ENCODE data around the gene COX4I1.

Gene COX4I1

GRCh38 chr16:85840801-85841200, 41.3 kb downstream of the COX4I1 start:
- DNase-seq (ENCODE audit: low read depth): no peak

GRCh38 chr16:85842435-85842834, 42.9 kb downstream of the COX4I1 start:
- no peak for DNase-seq (ENCODE audit: low read depth)

GRCh38 chr16:85842848-85843247, 43.4 kb downstream of the COX4I1 start:
- no peak for DNase-seq (ENCODE audit: low read depth)

GRCh38 chr16:85843471-85844168, 44.1 kb downstream of the COX4I1 start:
- no peak for DNase-seq (ENCODE audit: low read depth)

- DNase-seq (ENCODE audit: low read depth): no peak
These were observed 44.6 kb downstream of the COX4I1 start for GRCh38 chr16:85844169-85844481.

GRCh38 chr16:85844786-85845185, 45.3 kb downstream of the COX4I1 start:
- DNase-seq (ENCODE audit: low read depth): no peak

- DNase-seq (ENCODE audit: low read depth): no peak
These were observed 45.8 kb downstream of the COX4I1 start for GRCh38 chr16:85845266-85845665.

- DNase-seq (ENCODE audit: low read depth): no peak
These were observed 47.0 kb downstream of the COX4I1 start for GRCh38 chr16:85846461-85846860.

- no peak for DNase-seq (ENCODE audit: low read depth)
These were observed 47.5 kb downstream of the COX4I1 start for GRCh38 chr16:85847036-85847435.

GRCh38 chr16:85847681-85848601, 48.4 kb downstream of the COX4I1 start:
- DNase-seq (ENCODE audit: low read depth): no peak

- no peak for DNase-seq (ENCODE audit: low read depth)
These were observed 49.5 kb downstream of the COX4I1 start for GRCh38 chr16:85848986-85849385.

- no peak for DNase-seq (ENCODE audit: low read depth)
These were observed 49.9 kb downstream of the COX4I1 start for GRCh38 chr16:85849388-85849787.

GRCh38 chr16:85850344-85850880, 50.9 kb downstream of the COX4I1 start:
- DNase-seq (ENCODE audit: low read depth): no peak

- no peak for DNase-seq (ENCODE audit: low read depth)
These were observed 51.7 kb downstream of the COX4I1 start for GRCh38 chr16:85851034-85851785.

GRCh38 chr16:85853547-85854545, 54.4 kb downstream of the COX4I1 start:
- no peak for DNase-seq (ENCODE audit: low read depth)

- DNase-seq (ENCODE audit: low read depth): no peak
These were observed 55.4 kb downstream of the COX4I1 start for GRCh38 chr16:85854935-85855334.

- DNase-seq (ENCODE audit: low read depth): no peak
These were observed 56.6 kb downstream of the COX4I1 start for GRCh38 chr16:85856079-85856478.

GRCh38 chr16:85856585-85856984, 57.1 kb downstream of the COX4I1 start:
- no peak for DNase-seq (ENCODE audit: low read depth)

Data from GM04504 (cell line).